HG03175 (cell line): Measurements from ENCODE around the gene SULT4A1.
"Not testable (repeated sequence)": the region's sequence is repeated elsewhere in the genome, so short reads cannot be mapped to it uniquely, and the experiment has no call there.

Source experiments
- ATAC-seq: cut with Tn5 transposase; IDR thresholded peaks from one replicate; pipeline ENCODE4 v1.9.1; 2021; ENCODE audit warnings: mild to moderate bottlenecking, moderate library complexity; ENCODE audit not compliant: unreplicated experiment

The SULT4A1 gene

GRCh38 chr22:43862074-43862881 lies at the start of gene SULT4A1:
Gene SULT4A1, minus strand, starts transcription at chr22:43862513. Its CDS starts 131 bp downstream, at chr22:43862382.
- ATAC-seq, result no peak

GRCh38 chr22:43911351-43911750 lies 49.0 kb upstream of the SULT4A1 start:
- ATAC-seq, result no peak

GRCh38 chr22:43910178-43910695 lies 47.9 kb upstream of the SULT4A1 start:
- ATAC-seq, result no peak

- no peak for ATAC-seq
Measured at GRCh38 chr22:43909708-43910107, 47.4 kb upstream of the SULT4A1 start.

- no peak for ATAC-seq
Measured at GRCh38 chr22:43905681-43906080, 43.4 kb upstream of the SULT4A1 start.

- ATAC-seq, result not testable (repeated sequence)
Measured at GRCh38 chr22:43904412-43904811, 42.1 kb upstream of the SULT4A1 start.

GRCh38 chr22:43903033-43903432 lies 40.7 kb upstream of the SULT4A1 start:
- ATAC-seq, result not testable (repeated sequence)

- ATAC-seq, result no peak
Measured at GRCh38 chr22:43901976-43902643, 39.8 kb upstream of the SULT4A1 start.

- no peak for ATAC-seq
Measured at GRCh38 chr22:43900206-43900605, 37.9 kb upstream of the SULT4A1 start.

- no peak for ATAC-seq
Measured at GRCh38 chr22:43897751-43898261, 35.5 kb upstream of the SULT4A1 start.

- ATAC-seq, result no peak
Measured at GRCh38 chr22:43895986-43896645, 33.8 kb upstream of the SULT4A1 start.

- no peak for ATAC-seq
Measured at GRCh38 chr22:43894122-43894521, 31.8 kb upstream of the SULT4A1 start.

GRCh38 chr22:43893266-43893665 lies 31.0 kb upstream of the SULT4A1 start:
- ATAC-seq, result no peak

- ATAC-seq, result no peak
Measured at GRCh38 chr22:43892183-43892894, 30.0 kb upstream of the SULT4A1 start.

GRCh38 chr22:43891360-43892182 lies 29.3 kb upstream of the SULT4A1 start, which contains the start of gene PNPLA5:
Gene PNPLA5, minus strand, starts transcription at chr22:43892013. Its CDS starts 133 bp downstream, at chr22:43891880.
- ATAC-seq, result no peak

GRCh38 chr22:43890901-43891331 lies 28.6 kb upstream of the SULT4A1 start:
- no peak for ATAC-seq

GRCh38 chr22:43889860-43890253 lies 27.5 kb upstream of the SULT4A1 start:
- ATAC-seq, result no peak

GRCh38 chr22:43889201-43889859 lies 27.0 kb upstream of the SULT4A1 start:
- ATAC-seq, result no peak

GRCh38 chr22:43888740-43889139 lies 26.4 kb upstream of the SULT4A1 start:
- no peak for ATAC-seq
